GM19463 (cell line): ENCODE results near the gene UBXN2A.
A peak's percentile ranks its signal among the peaks of the same experiment; 100 is the strongest.

Experiments used
- ATAC-seq: cut with Tn5 transposase; IDR thresholded peaks from one replicate; pipeline ENCODE4 v1.9.1; 2021; ENCODE audit warnings: mild to moderate bottlenecking, moderate library complexity; ENCODE audit not compliant: unreplicated experiment

The UBXN2A gene

GRCh38 chr2:23939987-23940717 is at the start of gene UBXN2A:
UBXN2A (plus strand) TSS chr2:23940463; CDS start chr2:23958315, 17,852 bp downstream.
- ATAC-seq, result peak; percentile 75

GRCh38 chr2:23900133-23900532 is 40.1 kb upstream of the UBXN2A start:
- no peak for ATAC-seq

DNA sequence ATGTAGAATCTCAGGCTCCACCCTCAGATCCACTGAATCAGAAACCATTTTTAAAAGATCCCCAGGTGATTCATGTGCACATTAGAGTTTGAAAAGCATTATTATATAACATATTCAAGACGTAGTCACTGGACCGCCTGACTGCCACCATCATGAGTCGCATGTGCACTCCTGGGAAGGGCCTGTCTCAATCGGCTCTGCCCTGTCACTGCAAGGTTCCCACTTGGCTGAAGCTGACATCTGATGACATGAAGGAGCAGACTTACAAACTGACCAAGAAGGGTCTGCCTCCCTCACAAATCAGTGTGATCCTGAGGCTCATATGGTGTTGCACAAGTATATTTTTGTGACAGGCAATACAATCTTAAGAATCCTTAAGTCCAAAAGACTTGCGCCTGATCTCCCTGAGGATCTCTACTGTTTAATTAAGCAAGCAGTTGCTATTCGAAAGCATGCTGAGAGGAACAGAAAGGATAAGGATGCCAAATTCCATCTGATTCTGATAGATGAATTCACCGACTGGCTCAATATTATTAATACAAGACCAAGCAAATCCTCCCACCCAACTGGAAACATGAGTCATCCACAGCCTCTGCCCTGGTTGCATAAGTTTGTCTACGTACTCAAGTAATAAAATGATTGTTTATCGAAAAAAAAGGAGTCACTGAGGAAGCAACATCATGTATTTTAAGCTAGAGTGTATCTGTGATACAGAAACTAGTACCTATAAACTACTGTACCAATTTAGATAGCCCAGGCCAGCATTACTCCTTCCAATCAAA is 39.5 kb upstream of the UBXN2A start:
- no peak for ATAC-seq

GRCh38 chr2:23901966-23902846 is 38.1 kb upstream of the UBXN2A start:
- no peak for ATAC-seq

- ATAC-seq, result no peak
Observed at GRCh38 chr2:23903034-23903433, 37.2 kb upstream of the UBXN2A start.

DNA sequence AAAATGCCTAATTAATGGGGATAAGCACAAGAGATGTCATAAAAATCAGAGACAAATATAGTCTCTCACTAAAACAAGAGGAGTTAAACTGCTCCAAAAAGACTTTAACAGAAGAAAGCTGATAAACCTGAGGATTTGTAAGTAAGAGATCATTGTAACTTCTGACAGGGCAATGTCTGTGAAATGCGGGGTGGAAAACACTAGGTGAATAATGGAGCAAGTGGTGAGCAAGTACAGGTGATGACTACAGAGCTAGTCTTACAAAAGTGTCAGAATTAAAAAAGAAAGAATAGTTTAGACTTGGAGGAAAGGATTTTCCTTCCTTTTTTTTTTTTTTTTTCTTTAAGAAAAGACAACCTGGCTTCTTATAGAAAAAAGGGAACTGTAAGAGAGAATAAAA is 36.0 kb upstream of the UBXN2A start:
- no peak for ATAC-seq

DNA sequence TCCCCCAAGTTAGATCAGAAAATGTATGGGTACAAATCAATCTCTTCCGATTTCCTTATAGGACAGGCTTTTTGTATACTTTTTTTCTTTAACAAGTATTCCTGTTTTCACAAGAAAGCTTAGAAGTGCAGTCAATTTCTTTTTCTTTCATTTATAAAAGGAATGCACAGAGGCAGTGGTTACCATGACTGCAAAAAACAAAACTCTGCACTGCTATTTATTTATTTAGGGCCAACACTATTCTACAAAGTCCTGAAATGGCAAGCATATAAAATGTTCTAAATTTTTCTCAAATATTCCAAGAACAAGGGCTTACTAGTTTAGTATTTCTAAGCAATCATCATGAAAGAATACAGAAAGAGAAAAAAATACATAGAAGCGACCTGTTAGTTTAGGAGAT is 35.6 kb upstream of the UBXN2A start:
- ATAC-seq, result no peak

DNA sequence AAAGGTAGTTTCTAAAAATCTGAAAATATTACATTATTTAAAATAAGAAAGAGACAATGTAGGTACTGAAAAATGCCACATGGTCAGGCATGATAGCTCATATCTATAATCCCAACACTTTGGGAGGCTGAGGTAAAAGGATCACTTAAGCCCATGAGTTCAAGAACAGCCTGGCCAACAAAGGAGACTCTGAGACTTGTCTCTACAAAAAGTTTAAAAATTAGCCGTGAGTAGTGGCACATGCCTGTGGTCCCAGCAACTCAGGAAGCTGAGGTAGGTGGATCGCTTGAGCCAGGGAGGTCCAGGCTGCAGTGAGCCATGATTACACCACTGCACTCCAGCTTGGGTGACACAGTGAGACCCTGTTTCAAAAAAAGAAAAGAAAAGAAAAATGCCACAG is 35.1 kb upstream of the UBXN2A start:
- no peak for ATAC-seq

- no peak for ATAC-seq
Observed at GRCh38 chr2:23912054-23912453, 28.2 kb upstream of the UBXN2A start.

DNA sequence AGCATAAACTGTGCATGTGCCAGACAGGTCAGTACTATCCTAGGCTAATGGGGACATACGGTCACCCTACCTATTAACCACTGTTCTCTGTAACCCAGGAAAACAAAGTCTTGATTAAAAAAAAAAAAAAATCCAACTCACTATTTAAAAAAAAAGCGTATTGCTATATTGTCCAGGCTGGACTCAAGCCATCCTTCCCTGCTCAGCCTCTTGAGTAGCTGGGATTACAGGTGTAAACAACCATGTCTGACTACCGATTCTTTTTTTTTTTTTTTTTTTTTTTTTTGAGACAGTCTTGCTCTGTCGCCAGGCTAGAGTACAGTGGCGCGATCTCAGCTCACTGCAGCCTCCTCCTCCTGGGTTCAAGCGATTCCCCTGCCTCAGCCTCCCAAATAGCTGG is 24.9 kb upstream of the UBXN2A start:
- no peak for ATAC-seq

DNA sequence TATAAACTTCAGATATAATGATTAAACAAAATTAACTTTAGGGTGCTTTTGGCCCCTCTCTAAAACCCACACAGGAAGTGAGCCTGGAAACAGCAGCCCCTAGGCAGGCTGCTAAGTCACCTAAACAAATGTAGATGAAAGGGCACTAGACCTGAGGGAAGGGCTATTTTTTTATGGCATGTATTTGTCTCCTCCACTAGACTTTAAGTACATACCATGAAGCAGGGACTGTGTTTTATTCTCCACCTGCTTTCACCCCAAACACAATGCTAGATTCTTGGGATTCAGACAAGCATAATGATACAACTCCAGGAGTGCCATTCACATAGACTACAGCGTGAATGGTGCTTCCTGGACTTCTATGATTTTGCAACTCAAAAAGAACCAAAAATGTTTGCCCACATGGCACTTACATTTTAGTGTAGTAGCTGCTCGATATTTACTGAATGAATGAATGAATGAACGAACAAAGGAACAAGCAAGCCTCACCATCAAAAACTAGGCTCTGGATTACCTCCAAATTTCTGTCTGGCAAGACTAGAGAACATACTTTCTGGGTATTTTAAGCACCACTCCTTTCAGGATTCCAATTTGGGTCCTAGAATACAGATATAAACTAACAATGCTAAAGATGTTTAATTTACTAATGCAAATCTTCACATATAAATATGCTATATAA is 23.4 kb upstream of the UBXN2A start:
- peak; percentile 63 for ATAC-seq

DNA sequence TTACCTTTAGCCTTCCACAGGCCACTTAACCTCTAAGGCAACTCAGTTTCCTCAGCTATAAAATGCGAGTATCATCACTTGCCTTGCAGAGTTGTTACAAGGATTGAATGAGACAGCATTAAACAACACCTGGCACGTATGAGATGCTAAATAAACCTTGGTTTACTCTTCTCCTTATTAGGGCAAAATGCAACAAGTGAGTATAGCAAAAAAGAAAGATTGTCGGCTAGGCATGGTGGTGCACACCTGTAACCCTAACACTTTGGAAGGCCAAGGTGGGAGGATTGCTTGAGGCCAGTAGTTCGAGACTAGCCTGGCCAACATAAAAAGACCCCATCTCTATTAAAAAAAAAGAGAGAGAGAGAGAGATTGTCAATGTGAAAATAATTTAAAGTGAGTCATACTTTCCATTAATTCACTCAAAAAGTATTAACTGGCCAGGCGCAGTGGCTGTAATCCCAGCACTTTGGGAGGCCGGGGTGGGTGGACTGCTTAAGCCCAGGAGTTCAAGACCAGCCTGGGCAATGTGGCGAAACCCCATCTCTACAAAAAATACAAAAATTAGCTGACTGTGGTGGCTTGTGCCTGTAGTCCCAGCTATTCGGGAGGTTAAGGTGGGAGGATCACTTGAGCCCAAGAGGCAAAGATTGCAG is 21.3 kb upstream of the UBXN2A start:
- no peak for ATAC-seq

DNA sequence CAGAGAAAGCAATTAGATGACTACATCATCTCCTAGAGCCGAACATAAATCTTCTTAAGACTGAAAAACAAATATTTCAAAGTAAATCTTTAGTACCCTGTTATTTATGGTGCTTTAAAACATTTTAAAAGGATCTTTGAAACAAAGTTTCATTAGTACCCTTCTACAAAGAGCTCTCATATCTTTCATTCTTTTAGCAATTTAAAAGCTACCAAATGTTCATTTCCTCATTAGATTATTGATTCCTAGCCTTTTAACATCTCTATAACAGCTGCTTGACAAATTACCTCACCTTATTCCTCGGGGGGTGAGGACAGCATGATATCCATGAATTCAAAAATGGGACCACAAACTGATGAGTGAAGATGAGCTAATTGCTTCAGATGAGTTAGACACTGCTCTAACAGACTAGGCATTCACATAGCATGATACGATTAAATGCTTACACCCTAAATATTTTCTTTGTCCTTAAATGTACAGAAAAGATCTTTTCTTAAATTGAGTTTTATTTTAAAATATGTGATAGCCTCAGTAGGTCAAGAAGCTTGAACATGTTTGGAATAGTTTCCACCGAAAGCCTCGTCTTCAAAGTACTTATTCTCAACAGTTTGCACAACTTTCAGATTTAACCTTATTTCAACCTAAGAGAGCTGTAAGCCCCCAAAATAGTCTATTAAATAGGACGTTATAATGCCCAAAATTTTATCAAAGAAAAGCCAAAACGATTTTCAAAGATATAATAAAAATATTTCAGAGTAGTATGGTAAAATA is 15.5 kb upstream of the UBXN2A start:
- no peak for ATAC-seq

- peak; percentile 50 for ATAC-seq
Observed at GRCh38 chr2:23925702-23926289, 14.5 kb upstream of the UBXN2A start.

GRCh38 chr2:23926290-23926749 is 13.9 kb upstream of the UBXN2A start:
- peak; percentile 17 for ATAC-seq

DNA sequence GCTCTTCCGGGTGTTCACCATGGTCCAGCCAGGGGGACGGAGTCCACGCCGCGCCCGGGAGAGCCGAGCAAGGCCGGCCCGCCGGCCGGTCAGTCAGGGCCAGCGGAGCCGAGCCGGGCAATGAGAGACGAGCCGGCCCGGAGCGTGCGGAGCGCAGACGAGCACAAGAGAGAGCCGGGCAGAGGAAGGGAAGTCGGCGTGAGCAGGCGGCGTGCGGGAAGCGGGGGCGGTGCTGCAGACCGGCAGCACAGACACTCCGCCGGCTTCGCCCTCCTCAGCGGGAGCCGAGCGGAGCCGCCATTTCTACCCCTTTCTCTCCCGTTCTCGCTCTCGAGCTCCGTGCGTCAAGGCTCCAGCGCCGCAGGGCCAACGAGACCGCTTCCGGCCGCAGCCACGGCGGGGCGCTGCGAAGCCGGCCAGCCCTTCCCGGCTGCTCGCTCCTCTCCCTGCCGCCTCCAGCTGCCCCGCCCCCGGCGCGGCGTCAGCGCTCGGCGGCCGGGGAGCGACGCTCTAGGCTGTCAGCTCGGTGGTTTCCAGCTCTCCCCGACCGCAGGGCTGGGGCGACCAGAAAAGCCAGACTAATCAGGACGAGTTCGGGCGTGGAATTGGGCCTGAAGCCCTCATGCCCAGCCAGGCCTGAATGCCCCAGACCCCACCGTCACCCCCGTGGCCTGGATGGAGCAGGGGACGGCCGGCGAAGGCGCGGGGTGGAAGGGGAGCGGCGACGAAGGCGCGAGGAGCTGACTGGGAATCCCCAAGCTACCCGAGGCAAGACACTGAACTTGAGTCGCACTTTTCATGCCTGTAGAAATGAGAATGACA is 13.3 kb upstream of the UBXN2A start, which contains the start of gene ATAD2B:
Gene ATAD2B, minus strand, starts transcription at position 374 of the 822 bp plus-strand sequence. Its CDS starts 353 bp downstream, at position 21.
- ATAC-seq, result peak; percentile 67

- no peak for ATAC-seq
Observed at GRCh38 chr2:23934259-23934658, 6.0 kb upstream of the UBXN2A start.
